HEK293 (cell line): ENCODE results near the gene ZNF394.

Experiments used
- BCL6B ChIP-seq: fragments of 450-650 bp; formaldehyde crosslinking; IDR thresholded peaks from 2 replicates; pipeline ENCODE4 v1.5.1; 2017; ENCODE audit warnings: missing biosample characterization, missing genetic modification characterization
- CTCF ChIP-seq: fragments of 450-650 bp; formaldehyde crosslinking; IDR thresholded peaks from 2 replicates; pipeline ENCODE4 v1.5.1; 2016; ENCODE audit warnings: missing biosample characterization, missing genetic modification characterization
- HOXA7 ChIP-seq: sonication (generic); formaldehyde crosslinking; IDR thresholded peaks from 2 replicates; pipeline ENCODE4 v1.8.1; 2022; ENCODE audit warnings: missing genetic modification reagents, borderline replicate concordance
- HOXD13 ChIP-seq: sonication (generic); formaldehyde crosslinking; IDR thresholded peaks from 2 replicates; pipeline ENCODE4 v1.8.0; 2022; ENCODE audit warnings: missing genetic modification reagents, borderline replicate concordance
- KLF9 ChIP-seq: fragments of 450-650 bp; formaldehyde crosslinking; IDR thresholded peaks from 2 replicates; pipeline ENCODE4 v1.5.1; 2016; ENCODE audit warnings: missing biosample characterization, missing genetic modification characterization, low read depth
- MYNN ChIP-seq: fragments of 450-650 bp; formaldehyde crosslinking; IDR thresholded peaks from 2 replicates; pipeline ENCODE4 v1.5.1; 2016; ENCODE audit warnings: missing biosample characterization, missing genetic modification characterization, borderline replicate concordance
- REST ChIP-seq: fragments of 450-650 bp; formaldehyde crosslinking; IDR thresholded peaks from 2 replicates; pipeline ENCODE4 v1.5.1; 2016; ENCODE audit warnings: missing biosample characterization, missing genetic modification characterization
- ZBTB10 ChIP-seq: fragments of 450-650 bp; formaldehyde crosslinking; IDR thresholded peaks from 2 replicates; pipeline ENCODE4 v1.5.1; 2016; ENCODE audit warnings: missing biosample characterization, missing genetic modification characterization
- ZBTB26 ChIP-seq: fragments of 450-650 bp; formaldehyde crosslinking; optimal IDR thresholded peaks from 2 replicates; pipeline ENCODE3; 2016; ENCODE audit warnings: missing biosample characterization, mild to moderate bottlenecking, missing genetic modification characterization
- ZBTB44 ChIP-seq: fragments of 450-650 bp; IDR thresholded peaks from 2 replicates; pipeline ENCODE4 v1.5.1; 2018; ENCODE audit warnings: missing biosample characterization, mild to moderate bottlenecking, missing genetic modification characterization
- ZBTB48 ChIP-seq: fragments of 450-650 bp; formaldehyde crosslinking; IDR thresholded peaks from 2 replicates; pipeline ENCODE4 v1.5.1; 2016; ENCODE audit warnings: missing biosample characterization, missing genetic modification characterization
- ZBTB49 ChIP-seq: fragments of 450-650 bp; formaldehyde crosslinking; IDR thresholded peaks from 2 replicates; pipeline ENCODE4 v1.5.1; 2016; ENCODE audit warnings: missing biosample characterization, missing genetic modification characterization, low read depth
- ZNF114 ChIP-seq: fragments of 450-650 bp; formaldehyde crosslinking; IDR thresholded peaks from 2 replicates; pipeline ENCODE4 v1.5.0; 2017; ENCODE audit warnings: missing biosample characterization, missing genetic modification characterization
- ZNF140 ChIP-seq: fragments of 450-650 bp; formaldehyde crosslinking; IDR thresholded peaks from 2 replicates; pipeline ENCODE4 v1.5.1; 2016; ENCODE audit warnings: missing biosample characterization, missing genetic modification characterization
- ZNF169 ChIP-seq: fragments of 450-650 bp; formaldehyde crosslinking; IDR thresholded peaks from 2 replicates; pipeline ENCODE4 v1.5.1; 2016; ENCODE audit warnings: missing biosample characterization, missing genetic modification characterization
- ZNF2 ChIP-seq: fragments of 450-650 bp; formaldehyde crosslinking; IDR thresholded peaks from 2 replicates; pipeline ENCODE4 v1.5.1; 2016; ENCODE audit warnings: missing biosample characterization, missing genetic modification characterization
- ZNF48 ChIP-seq: fragments of 450-650 bp; formaldehyde crosslinking; IDR thresholded peaks from 2 replicates; pipeline ENCODE4 v1.5.1; 2016; ENCODE audit warnings: missing biosample characterization, missing genetic modification characterization
- ZNF513 ChIP-seq: fragments of 450-650 bp; IDR thresholded peaks from 2 replicates; pipeline ENCODE4 v1.5.1; 2018; ENCODE audit warnings: missing biosample characterization, missing genetic modification characterization
- ZNF677 ChIP-seq: fragments of 450-650 bp; IDR thresholded peaks from 2 replicates; pipeline ENCODE4 v1.5.0; 2018; ENCODE audit warnings: missing biosample characterization, mild to moderate bottlenecking, missing genetic modification characterization, moderate library complexity
- ZSCAN18 ChIP-seq: fragments of 450-650 bp; formaldehyde crosslinking; IDR thresholded peaks from 2 replicates; pipeline ENCODE4 v1.5.1; 2016; ENCODE audit warnings: missing biosample characterization, missing genetic modification characterization

Gene ZNF394

GRCh38 chr7:99472561-99473314 is 27.3 kb downstream of the ZNF394 start, which contains the start of gene ZNF789 (continued):
- TF ChIP-seq REST (tag by site-specific recombination) = no peak
- TF ChIP-seq MYNN (tag by site-specific recombination) = no peak
- TF ChIP-seq ZNF2 (tag by site-specific recombination) = peak; percentile 39; the same call in 1 of the 2 replicates
- peak; percentile 96 for TF ChIP-seq KLF9 (tag by site-specific recombination)
- TF ChIP-seq ZBTB26 = peak; percentile 76
- TF ChIP-seq ZBTB48 (tag by site-specific recombination) = peak; percentile 63
- TF ChIP-seq ZBTB49 (tag by site-specific recombination) = no peak
- no peak for TF ChIP-seq ZSCAN18 (tag by site-specific recombination)
- no peak for TF ChIP-seq ZNF140
- no peak for TF ChIP-seq HOXA7 (CRISPR knock-in tag)
- TF ChIP-seq CTCF (tag by site-specific recombination) = peak; percentile 53
- TF ChIP-seq ZNF513 (tag by site-specific recombination) = no peak
- no peak for TF ChIP-seq ZNF114 (tag by site-specific recombination)
- peak; percentile 93 for TF ChIP-seq ZBTB10 (tag by site-specific recombination)
- no peak for TF ChIP-seq ZNF48 (tag by site-specific recombination)
- no peak for TF ChIP-seq BCL6B (tag by site-specific recombination)
- no peak for TF ChIP-seq ZNF677 (tag by site-specific recombination)
- TF ChIP-seq HOXD13 = no peak
- no peak for TF ChIP-seq ZBTB44 (tag by site-specific recombination)
- 0 out of 2 replicates have a peak, but pooled peaks have one; percentile 49 for TF ChIP-seq ZNF169 (tag by site-specific recombination)
